HG03575 (cell line): Measurements from ENCODE around the gene MN1.

Source experiments
- ATAC-seq: cut with Tn5 transposase; IDR thresholded peaks from one replicate; pipeline ENCODE4 v1.9.1; 2021; ENCODE audit not compliant: unreplicated experiment, insufficient number of reproducible peaks, low FRiP score; ENCODE audit errors: extremely low read depth

The MN1 gene

GRCh38 chr22:27790376-27791158, 11.0 kb downstream of the MN1 start:
- no peak for ATAC-seq

- no peak for ATAC-seq
Measured at GRCh38 chr22:27788500-27789288, 12.9 kb downstream of the MN1 start.

- no peak for ATAC-seq
Measured at GRCh38 chr22:27786965-27787364, 14.6 kb downstream of the MN1 start.

GRCh38 chr22:27786291-27786932, 15.1 kb downstream of the MN1 start:
- no peak for ATAC-seq

- no peak for ATAC-seq
Measured at GRCh38 chr22:27785831-27786230, 15.7 kb downstream of the MN1 start.

- no peak for ATAC-seq
Measured at GRCh38 chr22:27784120-27784475, 17.5 kb downstream of the MN1 start.

- ATAC-seq = no peak
Measured at GRCh38 chr22:27783436-27784119, 18.0 kb downstream of the MN1 start.

GRCh38 chr22:27782088-27782487, 19.5 kb downstream of the MN1 start:
- ATAC-seq = no peak

- no peak for ATAC-seq
Measured at GRCh38 chr22:27780161-27780575, 21.4 kb downstream of the MN1 start.

GRCh38 chr22:27779643-27780042, 21.9 kb downstream of the MN1 start:
- ATAC-seq = no peak

GRCh38 chr22:27778294-27779090, 23.1 kb downstream of the MN1 start:
- no peak for ATAC-seq

GRCh38 chr22:27777128-27777527, 24.4 kb downstream of the MN1 start:
- no peak for ATAC-seq

- no peak for ATAC-seq
Measured at GRCh38 chr22:27776650-27776958, 25.0 kb downstream of the MN1 start.

- no peak for ATAC-seq
Measured at GRCh38 chr22:27775758-27776649, 25.6 kb downstream of the MN1 start.

GRCh38 chr22:27775087-27775698, 26.4 kb downstream of the MN1 start:
- ATAC-seq = no peak

- ATAC-seq = no peak
Measured at GRCh38 chr22:27774200-27774599, 27.4 kb downstream of the MN1 start.

GRCh38 chr22:27772984-27773498, 28.5 kb downstream of the MN1 start:
- ATAC-seq = no peak
